HG03565 (cell line): ENCODE data around the gene SSBP3.
"Not testable (repeated sequence)": the region's sequence is repeated elsewhere in the genome, so short reads cannot be mapped to it uniquely, and the experiment has no call there.

Source experiments
- ATAC-seq: cut with Tn5 transposase; IDR thresholded peaks from one replicate; pipeline ENCODE4 v1.9.1; 2021; ENCODE audit warnings: mild to moderate bottlenecking, moderate library complexity; ENCODE audit not compliant: unreplicated experiment

SSBP3 gene

GRCh38 chr1:54406339-54407153, at the start of gene SSBP3:
SSBP3 (minus strand) TSS chr1:54406394.
- peak; percentile 73 for ATAC-seq

GRCh38 chr1:54453509-54453908, 47.3 kb upstream of the SSBP3 start:
- ATAC-seq, result no peak

- no peak for ATAC-seq
These were observed 46.8 kb upstream of the SSBP3 start for GRCh38 chr1:54453022-54453421.

DNA sequence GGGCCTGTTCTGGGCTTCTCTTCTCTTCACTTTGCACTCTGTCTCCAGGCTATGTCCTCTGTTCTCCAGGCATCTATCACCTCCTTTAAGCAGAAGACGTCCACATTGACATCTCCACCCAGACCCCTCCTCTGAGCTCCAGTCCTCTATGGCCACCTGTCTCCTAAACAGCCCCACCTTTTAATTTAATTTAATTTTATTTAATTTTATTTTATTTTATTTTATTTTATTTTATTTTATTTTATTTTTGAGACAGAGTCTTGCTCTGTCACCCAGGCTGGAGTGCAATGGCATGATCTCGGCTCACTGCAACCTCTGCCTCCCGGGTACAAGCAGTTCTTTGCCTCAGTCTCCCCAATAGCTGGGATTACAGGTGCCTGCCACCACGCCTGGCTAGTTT, 43.2 kb upstream of the SSBP3 start:
- not testable (repeated sequence) for ATAC-seq

- ATAC-seq, result not testable (repeated sequence)
These were observed 42.6 kb upstream of the SSBP3 start for GRCh38 chr1:54448801-54449200.

DNA sequence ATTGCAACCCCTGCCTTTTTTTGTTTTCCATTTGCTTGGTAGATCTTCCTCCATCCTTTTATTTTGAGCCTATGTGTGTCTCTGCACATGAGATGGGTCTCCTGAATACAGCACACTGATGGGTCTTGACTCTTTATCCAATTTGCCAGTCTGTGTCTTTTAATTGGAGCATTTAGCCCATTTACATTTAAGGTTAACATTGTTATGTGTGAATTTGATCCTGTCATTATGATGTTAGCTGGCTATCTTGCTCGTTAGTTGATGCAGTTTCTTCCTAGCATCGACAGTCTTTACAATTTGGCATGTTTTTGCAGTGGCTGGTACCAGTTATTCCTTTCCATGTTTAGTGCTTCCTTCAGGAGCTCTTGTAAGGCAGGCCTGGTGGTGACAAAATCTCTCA, 40.9 kb upstream of the SSBP3 start:
- ATAC-seq, result not testable (repeated sequence)

GRCh38 chr1:54442185-54442584, 36.0 kb upstream of the SSBP3 start:
- ATAC-seq, result no peak

DNA sequence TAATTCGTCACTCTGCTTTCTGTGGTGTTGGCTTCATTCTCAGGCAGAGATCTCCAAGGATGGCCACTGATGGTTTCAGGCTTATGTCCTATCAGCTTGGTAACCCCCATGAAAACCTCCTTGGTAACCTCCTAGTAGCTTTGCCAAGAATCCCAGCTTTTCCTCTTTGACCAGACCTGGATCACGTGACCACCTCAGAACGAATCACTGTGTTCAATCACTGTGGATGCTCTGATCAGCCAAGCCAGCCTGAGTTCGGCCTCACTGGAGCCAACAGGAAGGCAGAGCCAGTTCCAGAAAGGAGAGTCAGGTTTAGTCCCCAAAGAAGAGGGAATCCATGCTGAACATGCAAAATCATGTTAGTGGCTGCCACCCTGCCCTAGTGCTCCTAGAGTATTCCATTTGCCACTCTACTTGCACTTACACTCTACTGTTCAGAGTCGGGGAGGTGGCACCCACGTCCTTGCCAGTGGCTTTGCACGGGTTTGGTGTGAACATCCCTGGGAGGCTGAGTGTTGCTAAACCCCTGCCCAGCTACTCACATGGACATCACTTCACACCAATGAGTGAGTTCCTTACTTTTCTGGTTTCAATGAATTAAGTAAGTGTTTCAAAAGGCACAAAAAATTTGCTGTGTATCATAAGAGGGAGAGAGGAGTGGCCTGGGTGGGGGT, 33.5 kb upstream of the SSBP3 start:
- ATAC-seq, result no peak

DNA sequence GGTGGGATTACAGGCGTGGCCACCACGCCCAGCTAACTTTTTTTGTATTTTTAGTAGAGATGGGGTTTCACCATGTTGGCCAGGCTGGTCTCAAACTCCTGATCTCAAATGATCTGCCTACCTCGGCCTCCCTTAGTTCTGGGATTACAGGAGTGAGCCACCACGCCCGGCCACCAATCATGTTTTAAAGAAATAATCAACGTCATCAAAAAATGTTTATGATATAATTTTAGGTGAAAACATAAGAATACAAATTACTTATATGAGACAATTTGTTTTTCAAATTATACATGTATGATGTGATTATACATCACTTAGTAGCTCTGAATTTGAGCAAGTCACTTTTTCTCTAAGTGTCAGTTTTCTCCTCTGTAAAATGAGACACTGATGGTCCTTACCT, 31.6 kb upstream of the SSBP3 start:
- ATAC-seq, result no peak

GRCh38 chr1:54436826-54437225, 30.6 kb upstream of the SSBP3 start:
- no peak for ATAC-seq

DNA sequence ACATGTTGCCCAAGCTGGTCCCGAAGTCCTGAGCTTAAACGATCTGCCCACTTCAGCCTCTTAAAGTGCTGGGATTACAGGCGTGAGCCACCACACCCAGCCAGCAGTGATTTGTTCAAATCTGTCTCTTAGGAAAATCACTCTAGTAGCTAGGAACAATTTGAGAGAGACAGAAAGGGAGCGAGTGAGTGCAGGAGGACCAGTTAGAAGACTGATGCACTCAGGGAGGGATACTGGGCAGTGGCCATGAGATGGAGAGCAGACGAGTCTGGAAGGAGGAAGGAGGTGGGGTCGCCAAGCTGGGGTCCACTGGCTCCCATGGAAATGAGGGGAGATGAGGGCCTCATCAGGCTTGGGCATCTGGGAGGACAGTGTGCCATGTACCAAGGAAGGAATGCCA, 23.6 kb upstream of the SSBP3 start:
- no peak for ATAC-seq

- no peak for ATAC-seq
These were observed 22.8 kb upstream of the SSBP3 start for GRCh38 chr1:54428837-54429518.

- no peak for ATAC-seq
These were observed 19.0 kb upstream of the SSBP3 start for GRCh38 chr1:54425152-54425584.

GRCh38 chr1:54424398-54424797, 18.2 kb upstream of the SSBP3 start:
- ATAC-seq, result no peak

- no peak for ATAC-seq
These were observed 14.9 kb upstream of the SSBP3 start for GRCh38 chr1:54421101-54421504.

- not testable (repeated sequence) for ATAC-seq
These were observed 12.4 kb upstream of the SSBP3 start for GRCh38 chr1:54418598-54418997.

DNA sequence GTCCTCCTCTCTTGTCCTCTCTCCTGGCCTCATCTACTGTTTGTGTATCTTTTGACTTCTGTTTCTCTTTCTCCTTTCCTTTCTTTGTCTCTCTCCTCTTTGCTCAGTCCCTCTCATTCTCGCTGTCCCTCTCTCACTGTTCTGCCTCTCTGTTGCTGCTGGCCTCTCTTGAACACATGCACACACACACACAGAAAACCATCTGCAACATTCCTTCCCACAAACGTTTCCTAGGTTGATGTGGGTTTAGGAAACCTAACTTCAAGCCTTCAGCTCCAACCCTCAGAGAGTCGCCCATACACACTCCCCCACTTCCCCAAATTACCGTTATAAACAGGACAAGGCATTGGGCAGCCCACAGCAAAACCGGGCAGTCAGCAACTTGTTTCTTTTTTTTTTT, 10.9 kb upstream of the SSBP3 start:
- no peak for ATAC-seq

GRCh38 chr1:54416435-54416834, 10.2 kb upstream of the SSBP3 start:
- ATAC-seq, result no peak

DNA sequence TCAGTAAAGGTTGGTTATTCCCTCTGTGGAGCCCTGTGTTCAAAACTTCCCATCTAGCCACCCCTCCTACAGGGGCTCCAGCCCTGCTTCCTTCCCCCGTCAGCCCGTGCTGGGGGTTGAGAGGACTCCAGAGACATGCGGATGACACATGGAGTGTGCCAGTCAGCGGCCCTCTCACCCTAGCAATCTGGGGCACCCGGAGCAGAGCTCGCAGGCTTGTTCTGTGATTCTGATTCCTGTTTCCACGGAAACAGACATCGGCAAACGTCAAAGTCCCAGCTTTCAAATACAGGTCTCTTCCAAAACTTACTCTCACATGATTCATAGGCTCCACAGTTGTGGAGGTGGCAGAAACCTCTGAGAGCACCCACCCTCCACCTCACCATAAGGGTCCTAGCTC, 9.8 kb upstream of the SSBP3 start:
- no peak for ATAC-seq

DNA sequence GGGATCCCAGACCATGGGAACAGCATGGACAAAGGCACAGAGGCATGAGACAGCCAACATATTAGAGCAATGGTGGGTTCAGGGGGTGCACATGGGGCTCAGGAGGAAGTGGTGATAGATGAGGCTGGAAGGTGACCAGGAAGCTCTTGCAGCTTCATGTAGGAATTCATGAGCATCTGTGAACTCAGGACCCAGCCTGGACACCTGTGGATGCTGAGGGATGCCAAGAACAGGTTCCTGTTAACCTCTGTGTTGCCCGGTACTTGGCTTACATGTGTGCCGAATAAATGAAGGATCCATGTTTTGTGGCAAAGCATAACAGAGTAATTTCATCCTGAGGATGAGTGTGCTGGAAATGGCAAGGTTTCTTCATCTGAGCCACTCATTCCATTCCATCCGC, 9.3 kb upstream of the SSBP3 start:
- ATAC-seq, result no peak

- ATAC-seq, result no peak
These were observed 7.5 kb upstream of the SSBP3 start for GRCh38 chr1:54413732-54414131.

- no peak for ATAC-seq
These were observed 7.1 kb upstream of the SSBP3 start for GRCh38 chr1:54413295-54413694.
